ENCODE data around the gene SETBP1.

Gene SETBP1

DNA sequence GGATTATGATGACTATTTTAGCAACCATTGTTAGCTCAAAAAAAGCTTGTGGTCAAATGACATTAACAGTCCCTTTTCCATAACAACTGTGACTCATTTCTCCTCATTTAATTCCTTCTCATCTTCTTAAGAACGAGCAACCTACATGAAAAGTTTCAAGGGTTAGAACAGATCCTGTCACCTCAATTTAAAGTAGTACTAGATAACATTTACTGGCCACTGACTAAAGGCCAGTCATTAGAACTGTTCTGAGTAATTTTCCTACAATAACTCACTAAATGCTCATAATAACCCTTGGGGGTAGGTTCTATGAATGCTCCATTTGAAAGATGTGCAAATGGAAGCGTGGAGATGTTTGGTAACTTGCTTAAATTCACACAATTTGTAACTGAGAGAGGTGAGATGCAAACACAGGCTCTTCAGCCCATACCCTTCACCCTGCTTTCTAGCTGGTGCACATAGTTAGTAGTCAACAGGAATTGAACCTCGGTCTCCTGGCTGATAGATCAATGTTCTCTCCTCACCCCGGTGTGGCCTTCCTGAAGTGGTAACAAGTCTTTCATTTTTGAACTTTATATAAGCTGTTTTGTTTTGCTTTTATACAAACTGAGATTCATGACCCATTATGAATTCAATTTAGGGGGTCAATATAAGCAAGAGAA, 212.5 kb downstream of the SETBP1 start:
- no peak for FAIRE-seq
- no peak for DNase-seq (ENCODE audit: insufficient read length, low spot score)

GRCh38 chr18:44893966-44894365, 213.3 kb downstream of the SETBP1 start:
- DNase-seq (ENCODE audit: insufficient read length, low spot score), result no peak
- FAIRE-seq, result no peak

DNA sequence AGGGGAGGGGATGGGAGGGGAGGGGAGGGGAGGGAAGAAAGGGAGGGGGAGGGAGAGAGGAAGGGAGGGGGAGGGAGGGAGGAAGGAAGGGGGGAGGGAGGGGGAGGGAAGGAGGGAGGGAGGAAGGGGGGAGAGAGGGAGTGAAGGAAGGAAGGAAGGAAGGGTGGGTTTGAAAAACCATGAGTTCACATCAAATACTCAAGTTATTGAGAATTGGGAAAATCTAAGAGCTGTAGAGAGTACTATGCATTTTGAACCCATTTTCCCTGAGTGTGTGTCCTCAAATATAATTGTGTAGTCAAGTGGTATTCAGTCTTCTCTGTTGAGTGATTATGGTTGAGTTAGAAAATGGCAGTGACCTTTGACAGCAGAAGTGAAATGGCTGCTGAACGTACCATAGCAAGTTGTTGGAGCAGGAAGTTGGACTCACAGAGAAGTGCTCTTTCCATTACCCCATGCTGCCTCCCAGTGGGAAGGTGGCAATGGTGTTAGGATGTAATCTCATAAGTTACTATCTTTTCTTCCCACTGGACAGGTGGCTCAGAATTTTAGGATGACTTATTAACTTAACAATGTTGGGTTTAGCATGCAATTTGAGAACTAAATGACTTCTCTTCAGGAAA, 214.6 kb downstream of the SETBP1 start:
- DNase-seq (ENCODE audit: insufficient read length, low spot score) (no peak), FAIRE-seq (peak; percentile 83)

DNA sequence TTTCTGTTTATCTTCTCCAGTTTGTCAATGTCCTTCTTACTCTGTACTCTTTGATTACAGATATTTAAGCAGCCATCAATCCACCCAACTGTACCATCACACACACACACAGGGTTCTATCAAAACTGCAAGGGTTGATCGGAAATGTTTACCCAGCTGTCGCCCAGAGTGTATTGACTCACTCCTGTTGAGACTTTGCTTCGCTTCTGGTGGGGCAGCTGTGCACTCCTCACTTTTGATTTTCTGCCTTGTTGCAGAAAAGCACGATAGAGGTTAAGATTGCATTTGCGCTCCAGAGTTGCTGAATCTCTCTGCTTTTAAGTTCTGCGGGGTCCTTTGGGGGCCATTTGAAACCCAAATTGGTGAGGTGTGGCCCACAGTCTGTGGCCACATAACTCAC, 216.2 kb downstream of the SETBP1 start:
- DNase-seq (ENCODE audit: insufficient read length, low spot score) (no peak), FAIRE-seq (no peak)

- DNase-seq (ENCODE audit: insufficient read length, low spot score), result no peak
These were observed 216.7 kb downstream of the SETBP1 start for GRCh38 chr18:44897411-44897810.

DNA sequence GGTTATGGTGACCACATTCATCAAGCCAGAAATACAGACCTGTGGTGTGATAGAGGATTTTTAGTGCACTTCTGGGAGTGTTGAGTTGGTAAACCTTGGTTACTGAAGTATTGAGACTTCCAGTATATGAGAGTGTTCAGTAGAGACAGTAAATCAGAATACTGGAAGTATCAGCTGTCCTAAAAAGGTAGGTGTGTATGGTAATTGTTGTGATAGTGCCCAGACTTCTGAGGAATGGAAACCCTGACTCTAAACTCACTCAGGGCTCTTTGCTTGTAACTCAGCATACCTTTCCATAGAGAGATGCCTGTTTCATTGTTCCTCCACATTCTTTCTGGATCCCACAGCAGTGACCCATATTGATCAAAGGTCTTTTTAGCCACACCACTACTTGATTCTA, 217.1 kb downstream of the SETBP1 start:
- FAIRE-seq (no peak), DNase-seq (ENCODE audit: insufficient read length, low spot score) (no peak)

More at GRCh38 chr18:44897411-44897810, 216.7 kb downstream of the SETBP1 start:
- FAIRE-seq, result no peak

DNA sequence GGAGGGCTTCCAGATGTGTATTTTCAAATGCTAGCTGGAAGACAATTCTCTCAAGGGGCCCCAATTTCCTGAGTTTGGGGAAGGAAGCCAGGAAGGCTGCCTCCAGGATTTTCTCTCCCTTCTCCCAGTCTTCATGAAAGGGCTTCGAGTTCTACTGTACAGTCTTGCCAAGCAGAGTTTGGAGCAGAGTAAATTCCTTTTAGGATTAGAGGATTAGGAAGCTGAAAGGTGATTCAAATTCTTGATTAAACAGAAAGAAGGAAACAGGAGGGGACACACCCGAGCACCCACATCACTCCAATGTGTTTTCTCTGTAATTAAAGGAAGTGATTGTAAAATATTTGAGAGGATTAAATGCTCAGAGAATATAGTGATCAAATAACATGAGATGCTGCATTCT, 217.8 kb downstream of the SETBP1 start:
- DNase-seq (ENCODE audit: insufficient read length, low spot score) (no peak), FAIRE-seq (no peak)

DNA sequence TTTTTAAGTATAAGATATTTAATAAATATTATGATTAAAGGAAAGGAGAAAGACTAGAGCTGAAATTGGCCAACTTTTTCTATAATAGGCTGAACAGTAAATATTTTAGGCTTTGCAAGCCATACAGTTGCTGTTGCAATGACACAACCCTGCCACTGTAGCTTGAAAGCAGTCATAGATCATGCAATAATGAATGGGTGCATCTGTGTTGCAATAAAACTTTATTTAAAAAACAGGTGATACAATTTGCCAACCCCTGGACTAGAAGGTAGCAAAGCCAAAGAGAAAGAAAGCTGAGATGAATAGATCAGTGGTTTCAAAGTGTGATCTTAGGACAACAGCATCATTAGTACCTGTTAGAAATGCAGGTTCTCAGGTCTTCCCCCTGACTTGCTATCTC, 219.1 kb downstream of the SETBP1 start:
- FAIRE-seq (no peak), DNase-seq (ENCODE audit: insufficient read length, low spot score) (no peak)

- DNase-seq (ENCODE audit: insufficient read length, low spot score) (no peak), FAIRE-seq (peak; percentile 11)
These were observed 219.9 kb downstream of the SETBP1 start for GRCh38 chr18:44900627-44901026.

- FAIRE-seq, result no peak
- no peak for DNase-seq (ENCODE audit: insufficient read length, low spot score)
These were observed 220.6 kb downstream of the SETBP1 start for GRCh38 chr18:44901283-44901682.

GRCh38 chr18:44903327-44903726, 222.6 kb downstream of the SETBP1 start:
- FAIRE-seq (no peak), DNase-seq (ENCODE audit: insufficient read length, low spot score) (no peak)

DNA sequence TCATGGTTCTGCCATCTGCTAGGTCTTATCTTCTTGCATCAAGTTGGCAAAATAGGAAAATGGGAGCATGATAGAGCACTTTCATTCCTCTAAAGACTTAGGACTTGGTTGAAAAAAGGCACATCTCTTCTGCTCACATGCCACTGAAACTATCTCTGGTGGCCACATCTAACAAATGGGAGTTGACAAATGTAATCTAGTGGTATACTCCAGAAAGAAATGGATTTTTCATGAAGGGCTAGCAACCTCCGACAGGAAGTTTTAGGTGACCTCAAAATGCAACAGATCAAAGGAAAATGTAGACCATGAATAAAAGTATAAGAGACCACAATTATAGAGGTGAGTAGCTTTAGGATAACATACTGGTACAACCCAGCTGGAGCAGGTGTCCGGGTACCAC, 224.1 kb downstream of the SETBP1 start:
- no peak for FAIRE-seq
- no peak for DNase-seq (ENCODE audit: insufficient read length, low spot score)

GRCh38 chr18:44909191-44909719, 228.6 kb downstream of the SETBP1 start:
- DNase-seq (ENCODE audit: insufficient read length, low spot score), result peak; percentile 9
- FAIRE-seq, result peak; percentile 80

GRCh38 chr18:44911260-44911659, 230.6 kb downstream of the SETBP1 start:
- FAIRE-seq (no peak), DNase-seq (ENCODE audit: insufficient read length, low spot score) (no peak)

- FAIRE-seq (peak; percentile 79), DNase-seq (ENCODE audit: insufficient read length, low spot score) (no peak)
These were observed 231.1 kb downstream of the SETBP1 start for GRCh38 chr18:44911773-44912172.

DNA sequence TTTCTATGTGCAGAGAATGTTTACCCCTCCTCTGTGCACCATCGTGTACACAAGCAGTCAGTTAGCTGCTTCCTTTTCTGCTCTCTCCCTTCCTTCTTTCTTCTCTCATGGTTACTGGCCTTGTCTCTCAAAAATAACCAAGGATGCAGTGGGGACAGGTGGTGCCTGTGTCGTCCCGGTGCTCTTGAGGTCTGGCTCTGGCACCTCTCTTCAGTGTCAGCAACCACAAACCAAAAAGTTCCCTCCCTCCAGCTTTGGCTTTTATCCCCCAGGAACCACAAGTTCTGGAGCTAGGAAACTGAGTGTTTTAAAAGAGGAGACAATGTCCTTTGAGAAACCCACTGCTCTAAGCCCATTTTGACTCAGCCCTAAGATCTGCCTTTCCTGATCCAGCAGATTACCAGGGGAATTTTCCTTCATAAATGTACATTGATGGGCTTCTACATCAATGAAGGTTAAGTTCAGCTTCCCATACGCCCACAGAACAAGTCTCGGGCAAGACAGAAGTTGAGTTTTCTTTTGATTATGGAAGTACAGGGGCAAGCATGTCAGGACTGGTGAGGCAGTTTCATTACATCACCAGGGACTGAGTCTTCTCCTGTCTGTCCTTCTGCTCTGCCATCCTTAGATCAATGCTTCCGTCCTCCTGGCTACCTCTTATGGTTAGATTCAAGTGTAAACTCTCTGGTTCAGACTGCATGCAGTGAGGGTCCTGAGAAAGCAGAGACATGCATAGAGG, 232.2 kb downstream of the SETBP1 start:
- FAIRE-seq, result peak; percentile 55

DNA sequence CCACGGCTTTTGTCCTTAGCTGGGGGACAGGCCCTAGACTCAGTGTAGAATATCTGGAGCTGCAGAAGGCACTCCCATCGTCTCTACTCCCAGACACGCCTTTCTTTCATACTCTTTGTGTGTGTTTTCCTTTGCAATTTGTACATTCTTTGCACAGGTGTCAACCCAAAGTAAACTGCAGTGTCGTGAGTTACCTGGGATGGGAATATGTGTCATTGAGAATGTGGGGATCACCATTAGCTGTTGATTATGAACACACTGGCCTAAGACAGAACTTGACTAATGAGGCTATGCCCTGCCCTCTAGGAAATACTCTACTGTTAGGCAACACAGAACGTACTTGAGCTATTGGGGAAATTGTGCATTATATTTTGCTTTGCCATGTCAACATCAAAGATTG, 233.3 kb downstream of the SETBP1 start:
- no peak for DNase-seq (ENCODE audit: insufficient read length, low spot score)
- FAIRE-seq, result no peak

More for the DNA sequence above, 232.2 kb downstream of the SETBP1 start:
- DNase-seq (ENCODE audit: insufficient read length, low spot score), result no peak

DNA sequence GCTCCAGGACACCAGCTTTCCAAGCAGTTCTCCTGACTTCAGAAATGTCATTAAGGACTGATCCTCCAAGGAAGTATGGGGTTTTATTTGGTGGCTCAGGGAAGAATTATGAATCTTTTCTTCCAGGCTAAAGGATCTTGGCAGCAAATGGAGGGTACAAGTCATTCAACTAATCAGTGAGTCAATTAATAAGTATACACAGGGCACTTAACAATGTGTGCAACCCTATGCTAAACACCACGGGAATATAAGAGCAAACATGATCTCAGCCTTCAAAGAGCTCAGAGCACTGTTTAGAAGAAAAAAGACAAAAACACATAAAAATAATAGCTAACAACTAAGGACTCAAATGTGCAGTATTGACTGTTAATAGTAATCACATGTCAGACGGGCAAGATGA, 234.5 kb downstream of the SETBP1 start:
- FAIRE-seq (no peak), DNase-seq (ENCODE audit: insufficient read length, low spot score) (no peak)

DNA sequence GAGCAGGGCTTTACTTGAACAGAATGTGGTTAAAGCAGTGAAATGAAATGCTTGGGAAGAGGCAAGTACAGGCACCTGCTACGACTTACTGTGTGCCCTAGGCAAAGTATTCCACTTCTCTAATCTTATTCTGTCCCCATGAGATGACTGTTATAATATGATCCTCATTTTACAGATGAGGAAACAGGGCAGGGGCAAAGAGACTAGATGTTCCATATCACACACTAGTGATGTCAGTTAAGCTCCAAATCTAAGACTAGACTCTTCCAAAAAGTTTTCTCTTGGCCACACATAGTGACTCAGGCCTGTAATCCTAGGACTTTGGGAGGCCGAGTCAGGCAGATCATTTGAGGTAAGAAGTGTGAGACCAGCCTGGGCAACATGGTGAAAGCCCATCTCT, 235.0 kb downstream of the SETBP1 start:
- DNase-seq (ENCODE audit: insufficient read length, low spot score) (no peak), FAIRE-seq (no peak)

DNA sequence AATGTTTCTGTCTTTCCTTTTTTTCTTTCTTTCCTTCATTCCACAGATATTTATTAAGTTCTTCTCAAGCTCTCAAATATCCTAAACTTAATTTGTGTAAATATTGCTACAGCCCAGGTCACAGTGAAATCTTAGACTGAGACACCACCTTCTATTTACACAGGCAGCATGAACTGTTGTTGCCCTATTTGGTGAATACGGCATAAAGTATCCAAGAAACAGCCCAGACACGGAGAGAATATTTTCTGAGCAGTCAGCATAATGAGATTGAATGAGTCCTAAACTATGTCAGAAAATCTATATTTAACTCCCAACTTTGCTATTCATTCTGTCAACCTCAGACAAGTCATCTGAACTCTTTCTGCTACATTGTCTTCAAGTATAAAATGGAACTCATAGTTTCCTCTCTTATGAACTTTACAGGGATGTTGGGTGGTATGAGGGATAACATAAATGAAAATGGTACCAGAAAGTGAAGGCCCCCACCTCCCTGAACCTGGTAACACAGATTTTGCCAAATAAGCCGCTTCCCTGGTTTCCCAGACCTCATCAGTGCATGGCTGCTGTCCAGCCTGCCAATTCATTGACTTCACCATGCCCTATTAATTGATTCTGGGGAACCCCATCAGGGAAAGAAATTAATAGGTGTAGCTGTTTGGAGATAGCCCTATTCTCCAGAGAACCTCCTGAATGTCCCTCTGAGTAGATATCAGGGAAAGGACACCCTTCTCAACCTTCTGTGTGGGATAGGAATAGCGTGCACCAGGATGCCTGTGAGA, 235.9 kb downstream of the SETBP1 start:
- no peak for FAIRE-seq
- DNase-seq (ENCODE audit: insufficient read length, low spot score), result no peak

Measured in GM19239 (cell line).